Breast epithelium (tissue), 4 donors: Measurements from ENCODE around the gene SPOP. TPM values are rescaled to one million over a fixed set of nuclear protein-coding genes. Genes with fewer than 3 reads are reported as not detected.

Experiments
- DNase-seq, 2 donors: peaks; one replicate each; pipeline ENCODE4 v3.0.0-alpha.2; 2019; ENCODE audit warnings: low spot score in 2 of 2
- H3K27ac ChIP-seq, 2 donors: fragments of 200-600 bp; sonication (generic) in 1 of 2; one replicate each; pipeline ENCODE4 v1.5.1; 2016 to 2019; ENCODE audit warnings: mild to moderate bottlenecking in 1 of 2
- H3K27me3 ChIP-seq, 2 donors: fragments of 200-600 bp; sonication (generic) in 1 of 2; one replicate each; pipeline versions ENCODE4 v1.5.1 to v1.6.0; 2017 to 2019; ENCODE audit warnings: control low read depth in 1 of 2, mild to moderate bottlenecking in 1 of 2
- H3K36me3 ChIP-seq: fragments of 200-600 bp; one replicate; pipeline ENCODE4 v1.5.1; 2019
- H3K4me1 ChIP-seq, 2 donors: fragments of 200-600 bp; sonication (generic); one replicate each; pipeline ENCODE4 v1.5.1; 2016 to 2019; ENCODE audit warnings: control low read depth in 1 of 2
- H3K4me3 ChIP-seq, 3 donors: fragments of 200-600 bp; sonication (generic); 1 replicate in 2 of 3; 2 replicates in 1 of 3; pipeline ENCODE4 v1.5.1; 2016 to 2019; ENCODE audit warnings: mild to moderate bottlenecking in 3 of 3, moderate library complexity in 2 of 3
- H3K9me3 ChIP-seq, 2 donors: fragments of 200-600 bp; sonication (generic) in 1 of 2; one replicate each; pipeline ENCODE4 v1.5.1; 2016 to 2019; ENCODE audit warnings: control low read depth in 1 of 2
- POLR2A ChIP-seq: fragments of 450-650 bp; IDR thresholded peaks from one replicate; pipeline ENCODE4 v1.6.1; 2016; ENCODE audit warnings: antibody characterized with exemption, mild to moderate bottlenecking, moderate library complexity
- POLR2AphosphoS5 ChIP-seq, 3 donors: sonication (generic); formaldehyde crosslinking; IDR thresholded peaks; one replicate each; pipeline ENCODE4 v1.6.1; 2017; ENCODE audit warnings: antibody characterized with exemption in 3 of 3
- intact Hi-C: fragments of 100-400 bp; cut with DNase I; formaldehyde crosslinking; loops from one replicate; pipeline ENCODE4 v1.15.1; 2023; ENCODE audit warnings: low total_unique reads
- total RNA-seq, 3 donors: library from RNA; depleted of rRNA; stranded (reverse); fragments of >200 nt; gene quantifications; one replicate each; pipeline ENCODE4 v1.1.0, GENCODE V29; 2016
- TF ChIP-seq, protein P1 (sequence below), 3 donors: fragments of 450-650 bp; IDR thresholded peaks; one replicate each; pipeline ENCODE4 v1.5.1; 2016 to 2017; ENCODE audit warnings: antibody characterized with exemption in 3 of 3, mild to moderate bottlenecking in 3 of 3, moderate library complexity in 3 of 3

SPOP gene
- total RNA-seq, 3 donors from 2014 or later = 48.3 to 73.8 (median 55.4) TPM

DNA sequence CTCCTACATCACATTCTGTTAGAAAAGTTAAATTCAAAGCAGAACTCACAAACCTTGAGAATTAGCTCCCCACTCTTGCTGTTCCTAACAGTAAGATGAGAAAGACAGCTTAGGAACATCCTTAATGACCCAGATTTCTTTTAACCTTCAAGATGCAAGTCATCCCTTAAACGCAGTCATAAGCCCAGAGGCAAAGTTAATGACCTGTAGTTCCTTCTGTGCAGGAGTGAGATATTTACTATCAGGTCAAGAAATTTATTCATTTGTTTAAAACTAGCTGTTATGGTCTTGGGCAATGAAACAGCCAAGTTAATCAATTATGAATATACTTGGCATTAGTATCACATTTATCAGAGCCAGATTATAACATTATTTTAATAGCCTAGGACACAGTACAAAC is 65.2 kb downstream of the SPOP start:
- DNase-seq = no peak
- TF ChIP-seq, protein P1, sequence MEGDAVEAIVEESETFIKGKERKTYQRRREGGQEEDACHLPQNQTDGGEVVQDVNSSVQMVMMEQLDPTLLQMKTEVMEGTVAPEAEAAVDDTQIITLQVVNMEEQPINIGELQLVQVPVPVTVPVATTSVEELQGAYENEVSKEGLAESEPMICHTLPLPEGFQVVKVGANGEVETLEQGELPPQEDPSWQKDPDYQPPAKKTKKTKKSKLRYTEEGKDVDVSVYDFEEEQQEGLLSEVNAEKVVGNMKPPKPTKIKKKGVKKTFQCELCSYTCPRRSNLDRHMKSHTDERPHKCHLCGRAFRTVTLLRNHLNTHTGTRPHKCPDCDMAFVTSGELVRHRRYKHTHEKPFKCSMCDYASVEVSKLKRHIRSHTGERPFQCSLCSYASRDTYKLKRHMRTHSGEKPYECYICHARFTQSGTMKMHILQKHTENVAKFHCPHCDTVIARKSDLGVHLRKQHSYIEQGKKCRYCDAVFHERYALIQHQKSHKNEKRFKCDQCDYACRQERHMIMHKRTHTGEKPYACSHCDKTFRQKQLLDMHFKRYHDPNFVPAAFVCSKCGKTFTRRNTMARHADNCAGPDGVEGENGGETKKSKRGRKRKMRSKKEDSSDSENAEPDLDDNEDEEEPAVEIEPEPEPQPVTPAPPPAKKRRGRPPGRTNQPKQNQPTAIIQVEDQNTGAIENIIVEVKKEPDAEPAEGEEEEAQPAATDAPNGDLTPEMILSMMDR (IDR thresholded peaks at IDR 0.05) = no peak
- TF ChIP-seq POLR2AphosphoS5 (IDR thresholded peaks at IDR 0.05) = no peak
- TF ChIP-seq POLR2A = no peak
- Histone ChIP-seq H3K9me3 (no peaks in the 10 kb centered on the region), H3K27me3 (no peaks in the 10 kb centered on the region), H3K4me1 (peaks cover 4 to 11% of the 10 kb centered on the region in 2 donors), H3K36me3 (no peaks in the 10 kb centered on the region), H3K27ac (no peak overlapping the region), H3K4me3 (no peak overlapping the region)
- intact Hi-C loops = no loop called here

DNA sequence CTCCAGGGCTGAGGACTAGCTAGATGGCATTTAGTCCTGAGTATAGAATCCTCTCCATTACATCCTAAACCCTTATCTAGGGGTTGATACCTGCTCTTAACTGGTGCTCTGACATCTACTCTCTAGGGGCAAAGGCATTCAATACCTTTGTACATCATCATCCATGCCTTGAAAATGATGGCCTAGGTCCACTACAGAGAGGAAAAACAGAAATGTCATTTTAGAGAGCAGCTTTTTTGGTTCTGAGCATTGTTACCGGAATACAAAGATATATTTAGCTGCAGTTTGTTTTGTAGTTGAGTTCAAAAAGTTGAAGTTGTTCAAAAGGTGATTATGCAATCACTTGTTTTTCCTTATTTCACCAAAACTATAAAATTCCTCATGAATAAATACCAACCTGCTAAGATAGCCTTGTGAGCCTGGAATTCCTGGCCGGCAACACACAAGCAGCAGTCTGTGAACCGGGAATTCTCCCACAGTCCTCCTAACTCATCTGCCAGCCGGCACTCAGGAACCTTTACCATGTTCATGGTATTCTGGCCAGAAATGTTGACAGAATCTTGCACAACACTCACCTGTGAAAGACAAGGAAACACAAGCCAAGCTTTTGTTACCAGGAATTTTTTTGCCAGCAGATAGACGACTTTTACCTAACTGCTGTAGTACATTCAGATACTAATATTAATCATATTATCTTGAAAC is 66.9 kb downstream of the SPOP start:
- H3K36me3 ChIP-seq = no peaks in the 10 kb centered on the region
- no peak overlapping the region for H3K4me3 ChIP-seq
- no peaks in the 10 kb centered on the region for H3K27me3 ChIP-seq
- intact Hi-C loops = no loop called here
- peak in 1 of 3 donors; percentile 29 for TF ChIP-seq POLR2AphosphoS5 (IDR thresholded peaks at IDR 0.05)
- no peak for TF ChIP-seq POLR2A
- TF ChIP-seq, protein P1 (IDR thresholded peaks at IDR 0.05) = no peak
- no peak for DNase-seq
- H3K27ac ChIP-seq = peak overlapping the region; percentile 24 to 72
- H3K4me1 ChIP-seq = peaks cover 2 to 4% of the 10 kb centered on the region in 2 donors
- H3K9me3 ChIP-seq = no peaks in the 10 kb centered on the region

DNA sequence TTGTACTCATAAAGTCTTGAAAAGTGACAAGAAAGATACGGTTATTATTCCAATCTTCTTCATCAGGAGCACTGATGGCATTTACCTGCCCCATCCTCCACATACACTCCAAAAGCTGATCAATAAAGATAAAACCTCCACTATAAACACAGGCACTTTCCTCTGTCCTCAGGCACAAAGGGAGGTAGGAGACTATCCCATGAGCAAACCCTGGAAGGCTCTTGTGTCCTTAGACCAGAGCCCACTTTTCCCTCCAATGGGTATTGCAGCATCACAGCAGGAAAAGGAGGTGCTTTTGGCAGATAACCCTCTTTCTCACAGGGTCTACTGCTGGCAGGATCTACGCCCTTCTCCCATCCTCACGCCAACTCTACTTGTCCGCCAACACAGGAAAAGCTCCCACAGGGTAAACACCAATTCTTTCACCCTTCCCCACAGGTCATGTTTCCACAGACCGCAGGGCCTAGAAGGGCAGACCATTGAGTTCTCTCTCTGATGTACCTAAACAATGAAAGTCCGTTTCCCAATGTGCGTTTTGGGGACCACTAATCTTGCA is 73.5 kb downstream of the SPOP start:
- Histone ChIP-seq H3K4me3 (no peak overlapping the region), H3K27ac (peak overlapping the region in 1 of 2 donors; percentile 9), H3K27me3 (no peaks in the 10 kb centered on the region), H3K36me3 (peaks cover 8% of the 10 kb centered on the region), H3K9me3 (no peaks in the 10 kb centered on the region), H3K4me1 (no peaks in the 10 kb centered on the region)
- intact Hi-C loops = no loop called here
- DNase-seq = no peak
- TF ChIP-seq POLR2A (no peak), POLR2AphosphoS5 (IDR thresholded peaks at IDR 0.05) (no peak)
- TF ChIP-seq, protein P1 (IDR thresholded peaks at IDR 0.05) = no peak

DNA sequence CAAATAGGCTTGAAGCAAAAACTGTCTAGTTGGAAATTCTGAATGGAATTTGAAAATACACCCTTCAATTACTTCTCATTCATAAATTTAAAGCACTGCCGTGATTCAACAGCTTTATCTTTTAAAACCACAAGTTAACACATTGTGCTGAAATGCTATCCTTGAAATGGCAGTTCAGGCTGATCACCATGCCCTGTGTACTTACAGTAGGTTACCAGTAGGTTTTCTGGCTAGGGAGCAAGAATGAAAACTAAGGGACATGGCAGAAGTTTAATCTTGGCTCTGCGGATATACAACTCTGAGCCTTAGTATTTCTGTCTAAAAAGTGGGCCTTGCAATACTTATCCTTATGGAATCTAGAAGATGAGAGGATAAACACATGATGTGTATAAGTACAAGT is 74.2 kb downstream of the SPOP start:
- intact Hi-C loops = no loop called here
- Histone ChIP-seq H3K9me3 (no peaks in the 10 kb centered on the region), H3K36me3 (peaks cover 8% of the 10 kb centered on the region), H3K4me1 (no peaks in the 10 kb centered on the region), H3K4me3 (no peak overlapping the region), H3K27ac (peak overlapping the region in 1 of 2 donors; percentile 9), H3K27me3 (no peaks in the 10 kb centered on the region)
- TF ChIP-seq POLR2A (no peak), POLR2AphosphoS5 (IDR thresholded peaks at IDR 0.05) (no peak)
- TF ChIP-seq, protein P1 (IDR thresholded peaks at IDR 0.05) = peak in 1 of 3 donors; percentile 13
- DNase-seq = no peak

DNA sequence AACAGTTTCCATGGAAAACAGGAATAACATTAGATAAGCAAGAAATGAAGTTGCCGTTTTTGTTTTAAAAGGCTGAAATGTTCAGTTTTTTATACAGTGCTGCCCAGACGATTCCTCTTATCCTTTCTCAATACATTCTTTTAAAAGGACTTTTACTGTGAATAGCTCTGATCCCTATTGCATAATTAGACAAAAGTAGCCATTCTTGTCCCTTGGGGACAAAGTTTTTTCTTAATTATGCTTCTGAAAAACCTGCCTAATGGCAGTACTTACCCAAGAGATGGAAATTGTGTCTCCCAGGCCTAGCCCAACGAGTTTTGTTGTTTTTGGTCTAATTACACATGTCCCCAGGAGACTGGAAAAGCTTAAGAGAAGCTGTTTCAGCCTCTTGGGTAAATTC is 74.7 kb downstream of the SPOP start:
- no peak for DNase-seq
- H3K9me3 ChIP-seq = no peaks in the 10 kb centered on the region
- H3K36me3 ChIP-seq = peaks cover 8% of the 10 kb centered on the region
- peak overlapping the region in 1 of 2 donors; percentile 35 for H3K27ac ChIP-seq
- H3K4me3 ChIP-seq = no peak overlapping the region
- intact Hi-C loops = no loop called here
- no peaks in the 10 kb centered on the region for H3K4me1 ChIP-seq
- no peak for TF ChIP-seq POLR2A
- no peak for TF ChIP-seq POLR2AphosphoS5 (IDR thresholded peaks at IDR 0.05)
- TF ChIP-seq, protein P1 (IDR thresholded peaks at IDR 0.05) = no peak
- H3K27me3 ChIP-seq = no peaks in the 10 kb centered on the region
